Peyer's patch (tissue), 4 donors: ENCODE measurements around the gene NEK5. TPM values are rescaled to one million over a fixed set of nuclear protein-coding genes. Genes with fewer than 3 reads are reported as not detected.
A peak's percentile ranks its signal among the peaks of the same experiment; 100 is the strongest.

Experiments
- DNase-seq, 3 donors: peaks; one replicate each; pipeline ENCODE4 v3.0.0-alpha.2; 2017 to 2019
- H3K27ac ChIP-seq, 4 donors: fragments of 200-600 bp; sonication (generic); one replicate each; pipeline ENCODE4 v1.5.1; 2016 to 2019
- H3K27me3 ChIP-seq, 2 donors: fragments of 200-600 bp; sonication (generic); one replicate each; pipeline ENCODE4 v1.5.1; 2019
- H3K36me3 ChIP-seq, 3 donors: fragments of 200-600 bp; sonication (generic); one replicate each; pipeline ENCODE4 v1.5.1; 2016 to 2019
- H3K4me1 ChIP-seq, 4 donors: fragments of 200-600 bp; sonication (generic); one replicate each; pipeline ENCODE4 v1.5.1; 2016 to 2019
- H3K4me3 ChIP-seq, 4 donors: fragments of 200-600 bp; sonication (generic); 1 replicate in 3 of 4; 2 replicates in 1 of 4; pipeline ENCODE4 v1.5.1; 2016 to 2019; ENCODE audit warnings: mild to moderate bottlenecking in 1 of 4
- H3K9me3 ChIP-seq, 4 donors: fragments of 200-600 bp; sonication (generic); one replicate each; pipeline ENCODE4 v1.5.1; 2016 to 2019; ENCODE audit warnings: mild to moderate bottlenecking in 1 of 4
- CTCF ChIP-seq, 6 experiments: fragments of 450-650 bp in 4 of 6; fragments of 200-600 bp in 2 of 6; sonication (generic) in 1 of 6; IDR thresholded peaks; one replicate each; pipeline ENCODE4 v1.5.1; 2017 to 2019; ENCODE audit warnings: antibody characterized with exemption in 6 of 6, mild to moderate bottlenecking in 3 of 6, moderate library complexity in 1 of 6
- POLR2A ChIP-seq, 2 donors: fragments of 450-650 bp; IDR thresholded peaks; one replicate each; pipeline ENCODE4 v1.5.1; 2017; ENCODE audit warnings: antibody characterized with exemption in 2 of 2, mild to moderate bottlenecking in 2 of 2, moderate library complexity in 2 of 2
- total RNA-seq, 4 donors: library from RNA; depleted of rRNA; stranded (reverse); fragments of >200 nt; gene quantifications; one replicate each; pipeline ENCODE4 v1.1.0, GENCODE V29; 2016

NEK5 gene
- total RNA-seq, 4 donors from 2014 or later, result 0.27 TPM; not detected in 3

DNA sequence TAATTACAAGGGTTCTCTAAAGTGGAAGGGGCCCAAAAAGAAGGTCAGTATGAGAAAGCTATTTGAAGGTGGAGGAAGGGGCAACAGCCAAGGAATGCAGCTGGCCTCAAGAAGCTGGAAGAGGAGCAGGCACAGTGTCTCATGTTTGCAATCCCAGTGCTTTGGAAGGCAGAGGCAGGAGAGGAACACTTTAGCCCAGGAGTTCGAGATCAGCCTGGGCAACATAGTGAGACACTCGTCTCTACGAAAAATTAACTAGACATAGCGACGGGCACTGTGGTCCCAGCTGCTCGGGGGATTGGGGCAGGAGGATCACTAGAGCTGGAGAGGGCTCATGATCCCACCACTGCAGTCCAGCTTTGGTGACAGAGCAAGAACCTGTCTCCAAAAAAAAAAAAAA lies 31.2 kb upstream of the NEK5 start:
- H3K27me3 ChIP-seq, result no peaks in the 10 kb centered on the region
- no peak for DNase-seq
- no peaks in the 10 kb centered on the region for H3K9me3 ChIP-seq
- peaks cover 0 to 60% (median 4%) of the 10 kb centered on the region in 4 donors for H3K4me1 ChIP-seq
- TF ChIP-seq CTCF (IDR thresholded peaks at IDR 0.05), result no peak
- TF ChIP-seq POLR2A (IDR thresholded peaks at IDR 0.05), result no peak
- H3K36me3 ChIP-seq, result no peaks in the 10 kb centered on the region
- H3K4me3 ChIP-seq, result peak overlapping the region in 2 of 4 donors; percentile 83 to 93
- H3K27ac ChIP-seq, result peak overlapping the region in 3 of 4 donors; percentile 76 to 93 (median 87)

GRCh38 chr13:52159159-52159982 lies 30.5 kb upstream of the NEK5 start, which contains the start of gene NEK3:
TSS of gene NEK3 (minus strand) at chr13:52159597. CDS start at chr13:52156191, 3,406 bp downstream.
- Histone ChIP-seq H3K4me1 (peaks cover 0 to 63% (median 4%) of the 10 kb centered on the region in 4 donors), H3K27ac (peak within 1 kb of the TSS; percentile 76 to 93 (median 82)), H3K4me3 (peak within 1 kb of the TSS; percentile 62 to 93 (median 84)), H3K36me3 (no peaks in the 10 kb centered on the region), H3K9me3 (no peaks in the 10 kb centered on the region), H3K27me3 (no peaks in the 10 kb centered on the region)
- TF ChIP-seq POLR2A (IDR thresholded peaks at IDR 0.05), result peak; percentile 30 to 35
- TF ChIP-seq CTCF (IDR thresholded peaks at IDR 0.05), result peak in 1 of 6 experiments; percentile 4
- DNase-seq, result peak; percentile 46 to 83 (median 79)

DNA sequence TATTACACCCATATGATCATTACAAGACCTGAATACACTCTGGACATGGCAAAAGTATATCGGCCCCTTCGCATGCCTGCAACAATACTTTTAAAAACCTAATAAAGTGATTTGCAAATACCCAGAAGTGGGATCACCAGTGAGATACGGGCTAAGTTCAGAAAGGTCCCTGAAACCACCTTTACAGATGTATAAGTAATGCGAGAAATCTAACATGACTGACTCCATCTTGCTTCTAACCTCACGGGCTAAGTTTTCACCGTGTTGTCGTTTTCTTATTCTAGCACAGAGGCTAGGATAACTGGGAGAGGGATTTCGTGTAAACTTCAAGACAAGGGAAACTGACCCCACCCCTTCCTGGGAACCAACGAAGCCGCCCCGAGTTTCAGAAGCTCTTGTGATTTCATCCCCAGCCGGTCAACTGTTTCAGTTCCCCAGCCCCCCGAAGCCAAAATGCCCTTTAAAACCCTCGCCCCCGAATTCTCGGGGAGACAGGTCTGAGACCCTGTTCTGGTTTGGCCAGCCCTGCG lies 29.8 kb upstream of the NEK5 start:
- no peaks in the 10 kb centered on the region for H3K9me3 ChIP-seq
- peaks cover 0 to 63% (median 4%) of the 10 kb centered on the region in 4 donors for H3K4me1 ChIP-seq
- no peaks in the 10 kb centered on the region for H3K36me3 ChIP-seq
- peak overlapping the region; percentile 62 to 93 (median 84) for H3K4me3 ChIP-seq
- no peaks in the 10 kb centered on the region for H3K27me3 ChIP-seq
- peak overlapping the region; percentile 76 to 93 (median 82) for H3K27ac ChIP-seq
- TF ChIP-seq CTCF (IDR thresholded peaks at IDR 0.05), result no peak
- no peak for TF ChIP-seq POLR2A (IDR thresholded peaks at IDR 0.05)
- DNase-seq, result peak in 2 of 3 donors; percentile 27 to 50

GRCh38 chr13:52156724-52157261 lies 27.9 kb upstream of the NEK5 start:
- H3K4me3 ChIP-seq, result no peak overlapping the region
- H3K9me3 ChIP-seq, result no peaks in the 10 kb centered on the region
- DNase-seq, result no peak
- peaks cover 0 to 49% (median 2%) of the 10 kb centered on the region in 4 donors for H3K4me1 ChIP-seq
- no peaks in the 10 kb centered on the region for H3K27me3 ChIP-seq
- peaks cover 0 to 2% (median 0%) of the 10 kb centered on the region in 3 donors for H3K36me3 ChIP-seq
- H3K27ac ChIP-seq, result peak overlapping the region in 1 of 4 donors; percentile 52
- TF ChIP-seq POLR2A (IDR thresholded peaks at IDR 0.05) (no peak), CTCF (IDR thresholded peaks at IDR 0.05) (no peak)

DNA sequence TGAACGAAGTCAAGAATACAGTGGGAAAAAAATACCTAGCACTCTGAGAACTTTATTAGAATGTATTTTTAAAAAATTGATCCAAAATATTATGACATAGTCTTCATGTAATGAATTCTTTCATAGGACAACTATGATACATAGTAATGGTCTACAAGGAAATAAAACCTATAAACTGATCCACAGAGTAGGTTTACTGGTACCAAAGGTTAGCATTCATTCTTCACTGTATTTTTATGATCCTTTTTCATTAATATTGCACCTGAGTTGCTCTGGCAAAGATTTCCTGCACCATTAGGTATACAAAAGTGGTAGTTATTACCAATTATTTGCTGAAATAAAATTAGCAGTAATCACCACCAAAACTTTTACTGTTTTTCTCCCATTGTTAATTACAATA lies 26.3 kb upstream of the NEK5 start:
- no peak for TF ChIP-seq CTCF (IDR thresholded peaks at IDR 0.05)
- Histone ChIP-seq H3K27me3 (no peaks in the 10 kb centered on the region), H3K27ac (peak overlapping the region in 1 of 4 donors; percentile 23), H3K9me3 (no peaks in the 10 kb centered on the region), H3K4me3 (no peak overlapping the region), H3K4me1 (peaks cover 0 to 34% (median 2%) of the 10 kb centered on the region in 4 donors), H3K36me3 (peaks cover 0 to 17% (median 0%) of the 10 kb centered on the region in 3 donors)
- DNase-seq, result no peak
